ENCODE measurements around the gene ATF6. TPM values are rescaled to one million over a fixed set of nuclear protein-coding genes. Genes with fewer than 3 reads are reported as not detected.
A peak's percentile ranks its signal among the peaks of the same experiment; 100 is the strongest.

The ATF6 gene
- total and polyA plus RNA-seq, 2 of the 8 experiments (the other 6 are each of a cell fraction or from before 2014, with no cell fraction given), result 4.6 to 10.0 TPM

DNA sequence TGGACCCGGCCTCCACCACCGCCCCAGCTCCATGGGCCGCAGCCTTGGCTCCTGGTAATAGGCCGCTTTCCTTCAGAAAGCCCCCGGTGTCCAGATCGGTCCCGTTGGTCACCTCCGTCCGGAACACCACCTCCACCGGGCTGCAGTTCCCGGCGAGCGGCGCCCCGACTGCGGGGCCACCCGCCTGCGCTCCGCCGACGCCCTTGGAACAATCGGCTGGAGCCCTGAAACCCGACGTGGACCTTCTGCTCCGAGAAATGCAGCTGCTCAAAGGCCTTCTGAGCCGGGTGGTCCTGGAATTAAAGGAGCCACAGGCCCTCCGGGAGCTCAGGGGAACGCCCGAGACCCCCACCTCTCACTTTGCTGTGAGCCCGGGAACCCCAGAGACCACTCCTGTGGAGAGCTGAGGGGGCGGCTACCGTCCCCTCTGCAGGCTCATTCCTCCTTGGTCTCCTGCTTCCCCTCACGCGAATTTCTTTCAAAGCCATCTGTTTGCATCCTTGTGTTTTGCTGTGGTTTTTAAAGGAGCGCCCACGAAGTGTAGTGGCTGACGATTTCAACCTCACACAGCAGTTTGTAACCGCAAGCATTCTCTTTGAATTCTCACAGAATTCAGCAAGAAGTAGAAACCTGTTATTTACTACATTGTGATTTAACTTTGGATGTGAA, 38.7 kb upstream of the ATF6 start (continued):
- TF ChIP-seq SIN3A (conservative IDR thresholded peaks at IDR 0.05 in 1 of 2, IDR thresholded peaks at IDR 0.05 in 1 of 2; ENCODE audit: low read depth in 1 of 2, low read length in 2 of 2) (0 out of 4 replicates have a peak, but pooled peaks of 1 of the 2 experiments have one; percentile 37), TAF1 (IDR thresholded peaks at IDR 0.05; ENCODE audit: low read depth, low read length) (peak; percentile 56; the same call in 1 of the 2 replicates), SP1 (IDR thresholded peaks at IDR 0.05; ENCODE audit: low read depth, low read length) (no peak), KDM4A (IDR thresholded peaks at IDR 0.05; ENCODE audit: low read depth, low read length, severe bottlenecking) (peak; percentile 72), RBBP5 (IDR thresholded peaks at IDR 0.05; ENCODE audit: borderline replicate concordance, low read depth, low read length) (peak; percentile 71; the same call in 1 of the 2 replicates)

Measured in H1 (cell line).